Measurements from ENCODE around the gene KCNMA1.

KCNMA1 gene

GRCh38 chr10:77361426-77361825 lies 276.2 kb downstream of the KCNMA1 start:
- Histone ChIP-seq H2AFZ (ENCODE audit: low read depth, low read length, severe bottlenecking) (no peak overlapping the region), H3K36me3 (ENCODE audit: low read length) (no peaks in the 10 kb centered on the region), H3K27me3 (ENCODE audit: low read length) (0 out of 2 replicates have a peak, but pooled peaks cover 3% of the 10 kb centered on the region), H3K4me3 (ENCODE audit: insufficient read depth, low read length, poor library complexity, severe bottlenecking) (no peak overlapping the region), H3K27ac (ENCODE audit: low read depth, low read length) (no peak overlapping the region), H4K20me1 (ENCODE audit: low read depth, low read length) (no peaks in the 10 kb centered on the region), H3K9me3 (ENCODE audit: insufficient read depth, low read length) (no peaks in the 10 kb centered on the region), H3K9me2 (replicated peaks; ENCODE audit: insufficient read depth, low read length) (no peaks in the 10 kb centered on the region), H3K9ac (ENCODE audit: low read length) (no peak overlapping the region), H3F3A (ENCODE audit: insufficient read depth) (no peaks in the 10 kb centered on the region), H3K79me2 (ENCODE audit: insufficient read depth, low read length) (no peaks in the 10 kb centered on the region), H3K4me2 (ENCODE audit: low read depth, low read length, poor library complexity, severe bottlenecking) (no peak overlapping the region)
- TF ChIP-seq CTCF (IDR thresholded peaks at IDR 0.05; ENCODE audit: insufficient read depth, low read length, poor library complexity, severe bottlenecking) (no peak), EZH2phosphoT487 (conservative IDR thresholded peaks at IDR 0.05; ENCODE audit: low read length) (no peak)

GRCh38 chr10:77360835-77361234 lies 276.8 kb downstream of the KCNMA1 start:
- no peak overlapping the region for H3K27ac ChIP-seq (ENCODE audit: low read depth, low read length)

GRCh38 chr10:77359950-77360520 lies 277.6 kb downstream of the KCNMA1 start:
- Histone ChIP-seq H3K9ac (ENCODE audit: low read length) (no peak overlapping the region), H2AFZ (ENCODE audit: low read depth, low read length, severe bottlenecking) (no peak overlapping the region), H4K20me1 (ENCODE audit: low read depth, low read length) (no peaks in the 10 kb centered on the region), H3F3A (ENCODE audit: insufficient read depth) (no peaks in the 10 kb centered on the region), H3K36me3 (ENCODE audit: low read length) (no peaks in the 10 kb centered on the region), H3K27ac (ENCODE audit: low read depth, low read length) (no peak overlapping the region), H3K79me2 (ENCODE audit: insufficient read depth, low read length) (no peaks in the 10 kb centered on the region), H3K27me3 (ENCODE audit: low read length) (0 out of 2 replicates have a peak, but pooled peaks cover 3% of the 10 kb centered on the region), H3K4me2 (ENCODE audit: low read depth, low read length, poor library complexity, severe bottlenecking) (no peak overlapping the region), H3K9me3 (ENCODE audit: insufficient read depth, low read length) (no peaks in the 10 kb centered on the region), H3K4me3 (ENCODE audit: insufficient read depth, low read length, poor library complexity, severe bottlenecking) (no peak overlapping the region), H3K9me2 (replicated peaks; ENCODE audit: insufficient read depth, low read length) (no peaks in the 10 kb centered on the region)
- TF ChIP-seq EZH2phosphoT487 (conservative IDR thresholded peaks at IDR 0.05; ENCODE audit: low read length): no peak
- TF ChIP-seq CTCF (IDR thresholded peaks at IDR 0.05; ENCODE audit: insufficient read depth, low read length, poor library complexity, severe bottlenecking): no peak

More at GRCh38 chr10:77360835-77361234, 276.8 kb downstream of the KCNMA1 start:
- Histone ChIP-seq H3K9ac (ENCODE audit: low read length) (no peak overlapping the region), H2AFZ (ENCODE audit: low read depth, low read length, severe bottlenecking) (no peak overlapping the region), H4K20me1 (ENCODE audit: low read depth, low read length) (no peaks in the 10 kb centered on the region), H3K9me2 (replicated peaks; ENCODE audit: insufficient read depth, low read length) (no peaks in the 10 kb centered on the region), H3K4me2 (ENCODE audit: low read depth, low read length, poor library complexity, severe bottlenecking) (no peak overlapping the region), H3K79me2 (ENCODE audit: insufficient read depth, low read length) (no peaks in the 10 kb centered on the region), H3K36me3 (ENCODE audit: low read length) (no peaks in the 10 kb centered on the region), H3K9me3 (ENCODE audit: insufficient read depth, low read length) (no peaks in the 10 kb centered on the region), H3F3A (ENCODE audit: insufficient read depth) (no peaks in the 10 kb centered on the region), H3K27me3 (ENCODE audit: low read length) (0 out of 2 replicates have a peak, but pooled peaks cover 3% of the 10 kb centered on the region), H3K4me3 (ENCODE audit: insufficient read depth, low read length, poor library complexity, severe bottlenecking) (no peak overlapping the region)
- TF ChIP-seq CTCF (IDR thresholded peaks at IDR 0.05; ENCODE audit: insufficient read depth, low read length, poor library complexity, severe bottlenecking) (no peak), EZH2phosphoT487 (conservative IDR thresholded peaks at IDR 0.05; ENCODE audit: low read length) (no peak)

All from SU-DHL-6 (cell line).